ENCODE results near the gene TMA7B.

DNA sequence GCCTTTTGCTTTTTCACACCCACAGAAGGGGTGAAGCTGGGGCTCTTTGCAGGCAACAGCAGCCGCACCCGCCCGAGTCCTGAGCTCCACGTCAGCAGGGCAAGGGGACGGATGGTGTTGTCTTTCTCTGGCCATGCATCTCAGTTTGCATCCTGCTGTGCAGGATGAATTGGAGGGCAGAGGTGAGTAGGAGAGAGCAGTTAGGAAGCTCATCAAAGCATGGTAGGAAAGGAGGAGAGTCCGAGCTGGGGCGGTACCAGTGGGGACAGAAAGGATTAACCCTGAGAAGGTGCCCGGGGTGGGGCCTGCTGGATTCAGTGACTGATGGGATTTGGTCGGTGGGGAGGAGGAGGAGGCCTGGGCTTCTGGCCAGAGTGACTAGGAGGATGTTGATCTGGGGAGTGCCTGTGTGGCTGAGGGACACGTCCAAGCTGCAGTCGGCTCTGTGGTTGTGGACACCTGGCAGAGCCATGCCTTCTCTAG, 49.1 kb downstream of the TMA7B start:
- TF ChIP-seq, protein P1, sequence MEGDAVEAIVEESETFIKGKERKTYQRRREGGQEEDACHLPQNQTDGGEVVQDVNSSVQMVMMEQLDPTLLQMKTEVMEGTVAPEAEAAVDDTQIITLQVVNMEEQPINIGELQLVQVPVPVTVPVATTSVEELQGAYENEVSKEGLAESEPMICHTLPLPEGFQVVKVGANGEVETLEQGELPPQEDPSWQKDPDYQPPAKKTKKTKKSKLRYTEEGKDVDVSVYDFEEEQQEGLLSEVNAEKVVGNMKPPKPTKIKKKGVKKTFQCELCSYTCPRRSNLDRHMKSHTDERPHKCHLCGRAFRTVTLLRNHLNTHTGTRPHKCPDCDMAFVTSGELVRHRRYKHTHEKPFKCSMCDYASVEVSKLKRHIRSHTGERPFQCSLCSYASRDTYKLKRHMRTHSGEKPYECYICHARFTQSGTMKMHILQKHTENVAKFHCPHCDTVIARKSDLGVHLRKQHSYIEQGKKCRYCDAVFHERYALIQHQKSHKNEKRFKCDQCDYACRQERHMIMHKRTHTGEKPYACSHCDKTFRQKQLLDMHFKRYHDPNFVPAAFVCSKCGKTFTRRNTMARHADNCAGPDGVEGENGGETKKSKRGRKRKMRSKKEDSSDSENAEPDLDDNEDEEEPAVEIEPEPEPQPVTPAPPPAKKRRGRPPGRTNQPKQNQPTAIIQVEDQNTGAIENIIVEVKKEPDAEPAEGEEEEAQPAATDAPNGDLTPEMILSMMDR (IDR thresholded peaks at IDR 0.05) = no peak
- TF ChIP-seq FOXM1 (IDR thresholded peaks at IDR 0.05; ENCODE audit: low read depth) (no peak), EZH2phosphoT487 (IDR thresholded peaks at IDR 0.05; ENCODE audit: borderline replicate concordance, low read depth) (no peak)
